ENCODE measurements around the gene SMAD1.

The SMAD1 gene

GRCh38 chr4:145481164-145481941 lies at the start of gene SMAD1:
SMAD1 (plus strand) TSS chr4:145481853; CDS start chr4:145514614, 32,761 bp downstream.
- peak; percentile 7 for DNase-seq

DNA sequence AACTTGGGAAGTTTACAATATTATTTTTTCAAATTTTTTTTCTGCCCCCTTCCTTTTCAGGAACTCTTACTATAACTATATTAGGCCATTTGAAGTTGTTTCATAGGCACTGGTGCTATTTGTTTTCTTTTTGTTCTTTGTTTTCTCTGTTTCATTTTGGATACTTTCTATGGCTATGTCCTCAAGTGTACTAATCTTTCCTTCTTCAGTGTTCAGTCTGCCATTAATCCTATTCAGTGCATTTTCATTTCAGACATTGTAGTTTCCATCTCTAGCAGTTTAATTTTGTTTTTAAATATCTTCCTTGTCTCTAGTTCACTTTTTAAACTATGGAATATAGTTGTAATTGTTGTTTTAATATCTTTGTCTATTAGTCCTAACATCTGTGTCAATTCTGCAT lies 48.0 kb upstream of the SMAD1 start:
- DNase-seq, result no peak

DNA sequence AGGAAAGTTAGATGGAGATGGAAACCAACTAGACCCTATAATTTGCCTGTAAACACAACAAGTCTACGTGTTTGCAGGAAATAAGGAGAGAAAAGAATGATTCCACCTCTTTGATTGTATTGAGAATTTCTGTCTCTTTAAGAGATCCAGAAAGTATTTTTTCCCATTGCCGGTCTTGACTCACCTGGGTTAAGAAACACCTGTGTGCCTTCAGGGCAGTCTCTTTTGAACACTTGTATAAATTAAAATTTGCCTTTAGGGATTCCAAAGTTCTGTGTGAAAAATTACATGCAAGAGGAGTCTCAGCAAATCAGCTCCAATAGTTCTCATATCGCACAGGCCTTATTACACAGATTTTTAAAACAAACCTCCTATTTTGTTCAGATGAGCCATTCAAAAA lies 46.0 kb upstream of the SMAD1 start:
- no peak for DNase-seq

DNA sequence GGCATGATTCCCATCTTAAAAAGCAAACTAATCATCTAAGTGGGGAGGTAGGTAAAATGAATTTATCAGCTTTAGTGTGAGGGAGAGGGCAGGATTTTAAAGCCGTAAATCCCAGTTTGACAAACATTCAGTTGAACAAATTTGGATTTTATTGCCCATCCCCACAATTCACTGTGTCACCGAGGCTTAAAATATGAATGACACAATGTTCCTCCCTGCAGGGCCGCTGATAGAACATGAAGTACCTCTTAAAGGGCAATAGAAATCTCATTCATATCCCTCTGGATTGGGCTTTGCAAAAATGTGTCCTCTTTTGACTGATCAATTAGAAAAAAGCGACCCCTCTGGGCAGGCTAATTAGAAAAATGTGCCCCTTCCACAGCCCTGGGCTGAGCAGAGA lies 45.5 kb upstream of the SMAD1 start:
- DNase-seq, result no peak

GRCh38 chr4:145436796-145437195 lies 44.9 kb upstream of the SMAD1 start:
- DNase-seq, result no peak

- no peak for DNase-seq
These were observed 44.2 kb upstream of the SMAD1 start for GRCh38 chr4:145437466-145437865.

- no peak for DNase-seq
These were observed 43.4 kb upstream of the SMAD1 start for GRCh38 chr4:145438298-145438697.

DNA sequence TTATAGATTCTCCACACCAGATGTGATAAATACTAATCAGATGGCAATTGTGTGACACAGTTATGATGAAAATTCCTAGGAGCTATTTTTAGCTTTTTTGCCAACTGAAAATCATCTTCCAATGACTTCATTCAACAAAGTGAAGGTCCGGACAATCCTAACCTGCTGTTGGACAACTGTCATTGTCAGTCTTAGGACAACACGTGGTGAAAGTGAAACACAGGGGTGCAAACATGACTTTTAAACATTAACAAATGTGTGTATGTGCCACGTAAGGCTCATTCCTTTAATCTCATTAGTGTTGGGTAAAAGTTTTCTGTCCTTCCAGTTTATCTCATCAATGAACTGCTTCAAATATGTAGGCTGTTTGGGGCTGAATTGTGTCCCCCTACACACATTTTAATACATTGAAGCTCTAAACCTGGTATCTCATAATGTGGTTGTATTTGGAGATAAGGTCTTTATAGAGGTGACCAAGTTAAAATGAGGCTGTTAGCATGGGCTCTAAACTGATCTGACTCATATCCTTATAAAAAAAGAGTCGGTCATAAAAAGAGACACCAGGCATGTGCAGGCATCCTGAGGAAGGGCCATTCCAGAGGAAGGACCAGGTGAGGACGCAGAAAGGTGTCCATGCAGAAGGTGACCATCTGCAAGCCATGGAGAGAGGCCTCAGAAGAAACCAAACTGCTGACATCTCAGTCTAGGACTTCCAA lies 41.2 kb upstream of the SMAD1 start:
- DNase-seq, result no peak

DNA sequence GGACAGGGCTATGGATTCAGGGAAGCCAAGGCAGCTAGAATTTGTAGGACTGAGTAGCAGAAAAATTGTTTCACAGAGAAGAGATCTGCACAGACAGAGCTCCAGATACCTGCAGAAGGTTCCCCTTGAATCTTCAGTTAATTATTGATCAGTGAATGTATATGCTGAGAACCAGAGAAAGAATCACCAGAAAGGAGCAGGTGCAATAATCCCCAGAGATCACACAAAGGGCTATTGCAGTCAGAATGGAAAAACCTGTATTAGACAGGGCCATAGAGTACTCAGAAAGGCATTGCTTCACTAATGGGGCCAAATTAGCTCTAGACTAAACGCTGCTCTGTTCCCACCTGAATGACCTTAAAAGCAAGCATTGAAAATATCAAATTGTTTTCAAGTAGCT lies 35.5 kb upstream of the SMAD1 start:
- DNase-seq, result no peak

GRCh38 chr4:145451895-145452294 lies 29.8 kb upstream of the SMAD1 start:
- no peak for DNase-seq

DNA sequence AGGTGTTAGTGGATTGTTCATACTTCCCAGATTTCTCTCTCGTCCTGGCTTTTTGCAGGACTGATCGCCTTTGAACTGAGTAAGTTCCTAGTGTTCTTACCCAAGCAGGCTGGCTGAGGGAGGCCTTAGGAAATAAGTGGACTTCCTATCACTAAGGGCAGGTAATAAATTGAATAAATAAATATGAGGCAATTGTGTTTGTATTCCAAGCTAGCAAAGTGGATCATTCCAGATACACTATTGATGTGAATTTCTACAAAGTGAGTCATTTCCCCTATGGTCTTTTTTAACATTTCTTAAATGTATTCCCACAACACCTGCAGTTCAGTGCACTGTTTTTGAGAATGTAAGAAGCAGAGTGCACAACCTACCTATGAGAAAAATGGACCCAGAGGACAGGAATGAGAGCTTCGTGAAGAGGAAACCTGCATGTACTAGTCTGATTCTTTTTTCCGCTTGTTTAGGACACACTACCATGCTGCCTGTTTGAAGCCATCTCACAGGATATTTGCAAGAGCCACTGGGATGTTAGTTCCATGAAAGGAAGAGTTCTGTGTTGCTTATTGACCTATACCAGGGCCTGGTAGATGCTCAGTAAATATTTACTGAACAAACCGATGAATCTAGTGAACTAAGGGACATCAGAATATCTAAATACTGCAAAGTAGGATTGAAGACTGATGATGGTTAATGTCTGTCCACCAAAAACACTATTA lies 29.0 kb upstream of the SMAD1 start:
- no peak for DNase-seq

GRCh38 chr4:145453163-145453520 lies 28.5 kb upstream of the SMAD1 start:
- DNase-seq, result no peak

DNA sequence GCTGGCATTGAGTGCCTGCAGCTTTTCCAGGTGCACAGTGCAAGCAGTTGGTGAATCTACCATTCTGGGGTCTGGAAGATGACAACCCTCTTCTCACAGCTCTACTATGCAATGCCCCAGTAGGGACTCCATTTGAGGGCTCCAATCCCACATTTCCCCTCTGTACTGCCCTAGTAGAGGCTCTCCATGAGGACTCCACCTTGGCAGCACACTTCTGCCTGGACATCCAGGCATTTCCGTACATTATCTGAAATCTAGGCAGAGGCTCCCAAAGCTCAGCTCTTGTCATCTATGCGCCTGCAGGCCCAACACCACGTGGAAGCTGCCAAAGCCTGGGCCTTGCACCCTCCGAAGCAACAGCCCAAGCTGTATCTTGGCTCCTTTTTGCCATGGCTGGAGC lies 8.4 kb upstream of the SMAD1 start:
- DNase-seq, result no peak

GRCh38 chr4:145480257-145480656 lies 1.4 kb upstream of the SMAD1 start:
- DNase-seq, result no peak

GRCh38 chr4:145481942-145482208 lies 222 bp downstream of the SMAD1 start:
- DNase-seq, result no peak

DNA sequence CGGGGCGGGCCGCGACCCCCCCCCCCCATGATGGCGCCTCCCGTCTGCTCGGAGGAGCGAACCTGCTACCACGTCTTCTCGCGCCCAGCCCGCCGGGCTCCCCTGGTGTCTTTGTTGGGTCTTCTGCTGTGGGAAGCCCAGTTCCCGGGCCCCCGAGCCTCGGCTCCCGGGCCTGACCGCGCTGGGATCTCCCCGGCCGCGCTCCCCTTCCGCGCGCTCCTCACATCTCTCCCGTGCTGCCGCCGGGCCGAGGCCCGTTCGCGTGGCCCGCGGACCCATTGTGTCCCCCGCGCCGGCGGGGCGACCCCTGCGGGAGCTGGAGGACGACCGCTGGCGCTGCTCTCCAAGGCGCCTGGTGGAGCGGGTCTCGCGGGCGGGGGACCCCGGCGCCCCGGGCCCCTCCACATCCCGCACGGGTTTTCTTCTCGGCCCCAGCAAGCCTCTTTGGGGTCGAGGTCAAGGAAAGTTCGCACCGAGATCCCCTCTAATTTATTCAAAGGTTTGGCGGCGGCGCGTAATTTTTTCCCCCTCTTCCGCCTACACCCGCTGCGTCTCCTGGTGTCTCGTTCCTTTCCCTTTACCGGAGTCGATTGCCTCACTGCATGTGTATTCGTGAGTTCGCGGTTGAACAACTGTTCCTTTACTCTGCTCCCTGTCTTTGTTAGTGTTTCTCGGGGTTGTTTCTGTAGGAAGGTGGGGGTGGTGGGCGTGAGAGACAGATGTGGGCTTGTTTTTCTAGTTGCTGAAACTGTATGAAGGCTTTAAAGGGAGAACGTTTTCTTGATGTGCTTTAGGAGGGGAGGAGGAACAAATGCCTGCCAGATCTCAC lies 770 bp downstream of the SMAD1 start:
- DNase-seq, result no peak

DNA sequence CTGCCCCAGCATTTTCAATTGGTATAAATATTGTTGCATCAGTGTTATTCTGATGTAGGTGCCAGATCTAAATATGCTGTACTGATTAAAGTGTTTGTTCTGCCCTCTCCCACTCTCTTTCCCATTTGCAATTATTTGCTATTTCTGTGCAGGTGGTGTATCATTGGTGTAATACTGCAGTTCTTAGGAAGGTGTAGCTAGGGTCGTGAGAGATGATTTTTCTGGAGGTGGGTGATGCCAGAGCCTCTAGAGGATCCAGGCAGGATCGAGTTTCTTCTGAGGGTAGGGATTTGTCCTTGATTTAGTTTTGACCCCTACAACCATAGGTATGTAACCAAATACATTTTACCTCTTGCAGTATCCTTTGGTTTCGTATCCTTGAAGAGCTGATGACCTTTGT lies 1.9 kb downstream of the SMAD1 start:
- DNase-seq, result no peak

GRCh38 chr4:145484225-145484846 lies 2.7 kb downstream of the SMAD1 start:
- DNase-seq, result no peak

DNA sequence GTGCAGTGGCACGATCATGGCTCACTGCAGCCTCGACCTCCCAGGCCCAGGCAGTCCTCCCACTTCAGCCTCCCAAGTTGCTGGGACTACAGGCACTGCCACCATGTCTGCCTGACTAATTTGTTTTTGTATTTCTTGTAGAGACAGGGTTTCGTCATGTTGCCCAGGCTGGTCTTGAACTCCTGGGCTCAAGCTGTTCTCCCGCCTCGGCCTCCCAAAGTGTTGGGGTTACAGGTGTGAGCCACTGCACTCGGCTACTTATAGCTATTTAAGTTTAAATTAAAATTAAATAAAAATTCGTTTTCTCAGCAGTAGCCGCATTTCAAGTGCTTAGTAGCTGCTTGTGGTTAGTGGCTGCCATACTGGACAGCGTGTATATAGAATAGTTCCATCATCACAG lies 3.5 kb downstream of the SMAD1 start:
- DNase-seq, result no peak

DNA sequence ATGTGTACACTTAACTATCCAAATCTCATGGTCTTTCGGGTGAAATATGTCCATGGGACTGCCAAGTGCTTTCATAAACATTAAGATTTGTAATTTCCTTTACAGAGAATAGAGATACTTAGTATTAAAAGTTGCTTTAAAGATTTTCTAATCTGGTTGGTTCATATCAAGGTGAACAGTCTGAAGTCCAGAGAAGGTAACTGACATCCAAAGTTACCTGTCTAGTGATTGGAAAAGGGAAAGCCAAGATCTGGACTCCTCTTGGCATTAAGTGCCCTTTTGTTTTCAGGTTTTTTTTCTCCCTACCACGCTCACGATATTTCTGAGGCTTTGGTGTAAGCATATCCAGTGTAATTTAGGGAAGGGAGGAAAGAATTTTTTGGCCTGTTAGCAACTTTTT lies 5.0 kb downstream of the SMAD1 start:
- no peak for DNase-seq

GRCh38 chr4:145487631-145488030 lies 6.0 kb downstream of the SMAD1 start:
- DNase-seq, result no peak

- no peak for DNase-seq
These were observed 6.7 kb downstream of the SMAD1 start for GRCh38 chr4:145488310-145488709.

GRCh38 chr4:145489556-145489955 lies 7.9 kb downstream of the SMAD1 start:
- DNase-seq, result no peak
